ENCODE data around the gene THRA.
A peak's percentile ranks its signal among the peaks of the same experiment; 100 is the strongest.

THRA gene

DNA sequence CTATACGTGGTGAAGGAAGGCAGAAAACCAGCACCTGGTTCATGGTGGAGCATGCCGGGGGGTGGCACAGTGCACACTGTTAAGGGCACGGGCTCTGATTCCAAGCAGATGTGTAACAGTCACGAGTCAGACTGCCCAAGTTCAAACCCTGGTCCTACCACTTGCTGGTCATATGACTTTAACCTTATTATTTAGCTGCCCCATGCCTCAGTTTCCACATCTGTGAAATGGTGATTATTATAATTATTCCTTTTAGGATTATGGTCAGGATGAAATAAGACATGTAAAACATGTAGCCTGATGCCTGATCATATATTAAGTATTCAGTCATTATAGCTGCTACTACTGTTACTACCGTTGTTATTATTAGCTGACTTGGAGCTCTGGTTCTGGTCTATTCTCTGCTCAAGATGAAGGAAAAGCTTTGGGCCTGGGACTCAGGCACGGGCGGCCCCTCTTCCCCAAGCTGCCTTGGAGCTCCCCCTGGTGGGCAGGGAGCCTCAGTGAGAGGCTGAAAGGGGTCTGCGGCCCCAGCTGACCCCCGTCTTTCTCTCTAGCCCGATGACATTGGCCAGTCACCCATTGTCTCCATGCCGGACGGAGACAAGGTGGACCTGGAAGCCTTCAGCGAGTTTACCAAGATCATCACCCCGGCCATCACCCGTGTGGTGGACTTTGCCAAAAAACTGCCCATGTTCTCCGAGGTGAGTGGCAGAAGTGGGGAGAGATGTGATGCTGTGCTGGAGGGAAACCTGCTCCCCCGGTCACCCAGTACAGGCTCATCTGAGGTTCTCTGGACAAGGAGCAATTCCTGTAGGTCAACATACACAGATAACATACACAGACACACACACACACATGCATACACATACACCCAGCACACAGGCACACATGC lies 23.6 kb downstream of the THRA start:
- DNase-seq = peak; percentile 70

DNA sequence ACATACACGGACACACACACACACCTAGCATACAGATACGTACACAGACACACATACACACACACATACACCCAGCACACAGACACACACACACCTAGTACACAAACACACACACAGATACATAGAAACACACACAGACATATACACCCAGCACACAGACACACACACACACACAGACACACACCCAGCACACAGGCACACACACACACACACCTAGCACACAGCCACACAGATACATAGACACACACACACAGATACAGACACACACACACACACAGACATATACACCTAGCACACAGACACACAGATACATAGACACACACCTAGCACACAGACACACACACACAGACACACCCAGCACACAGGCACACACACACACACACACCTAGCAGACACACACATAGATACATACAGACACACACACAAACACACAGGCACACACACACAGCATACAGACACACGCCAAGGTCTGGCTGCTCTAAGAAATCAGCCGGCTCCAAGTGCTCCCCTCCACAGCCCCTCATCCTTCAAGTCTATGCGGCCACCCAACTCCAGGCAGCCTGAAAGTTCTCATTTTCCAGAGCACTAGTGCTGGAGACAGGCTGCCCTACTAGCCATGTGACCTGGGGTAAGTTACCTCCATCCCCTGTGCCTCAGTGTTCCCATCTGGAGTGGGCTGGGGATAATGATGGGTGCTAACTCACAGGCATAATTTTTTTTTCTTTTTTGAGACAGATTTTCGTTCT lies 24.5 kb downstream of the THRA start:
- no peak for DNase-seq

DNA sequence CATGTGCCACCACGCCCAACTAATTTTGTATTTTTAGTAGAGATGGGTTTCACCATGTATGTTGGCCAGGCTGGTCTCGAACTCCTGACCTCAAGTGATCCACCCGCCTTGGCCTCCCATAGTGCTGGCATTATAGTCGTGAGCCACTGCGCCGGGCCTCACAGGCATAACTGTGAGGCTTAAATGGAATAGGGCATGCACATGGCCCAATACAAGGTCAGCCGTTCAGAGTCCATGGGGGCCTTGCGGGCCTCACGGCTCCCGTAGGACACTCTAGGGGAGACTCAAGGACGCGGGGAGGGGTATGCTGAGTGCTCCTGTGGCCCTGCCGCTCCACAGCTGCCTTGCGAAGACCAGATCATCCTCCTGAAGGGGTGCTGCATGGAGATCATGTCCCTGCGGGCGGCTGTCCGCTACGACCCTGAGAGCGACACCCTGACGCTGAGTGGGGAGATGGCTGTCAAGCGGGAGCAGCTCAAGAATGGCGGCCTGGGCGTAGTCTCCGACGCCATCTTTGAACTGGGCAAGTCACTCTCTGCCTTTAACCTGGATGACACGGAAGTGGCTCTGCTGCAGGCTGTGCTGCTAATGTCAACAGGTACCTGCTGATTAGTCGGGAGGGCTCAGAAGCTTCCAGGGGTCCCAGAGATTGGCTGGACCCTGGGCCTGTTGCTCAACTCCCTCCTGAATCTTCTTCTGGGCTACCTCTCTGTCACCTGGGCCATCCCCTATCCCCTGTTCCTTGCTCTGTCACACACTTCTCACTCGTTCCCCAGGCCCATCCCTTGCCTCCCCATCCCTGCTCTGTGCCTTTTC lies 25.3 kb downstream of the THRA start:
- no peak for DNase-seq

DNA sequence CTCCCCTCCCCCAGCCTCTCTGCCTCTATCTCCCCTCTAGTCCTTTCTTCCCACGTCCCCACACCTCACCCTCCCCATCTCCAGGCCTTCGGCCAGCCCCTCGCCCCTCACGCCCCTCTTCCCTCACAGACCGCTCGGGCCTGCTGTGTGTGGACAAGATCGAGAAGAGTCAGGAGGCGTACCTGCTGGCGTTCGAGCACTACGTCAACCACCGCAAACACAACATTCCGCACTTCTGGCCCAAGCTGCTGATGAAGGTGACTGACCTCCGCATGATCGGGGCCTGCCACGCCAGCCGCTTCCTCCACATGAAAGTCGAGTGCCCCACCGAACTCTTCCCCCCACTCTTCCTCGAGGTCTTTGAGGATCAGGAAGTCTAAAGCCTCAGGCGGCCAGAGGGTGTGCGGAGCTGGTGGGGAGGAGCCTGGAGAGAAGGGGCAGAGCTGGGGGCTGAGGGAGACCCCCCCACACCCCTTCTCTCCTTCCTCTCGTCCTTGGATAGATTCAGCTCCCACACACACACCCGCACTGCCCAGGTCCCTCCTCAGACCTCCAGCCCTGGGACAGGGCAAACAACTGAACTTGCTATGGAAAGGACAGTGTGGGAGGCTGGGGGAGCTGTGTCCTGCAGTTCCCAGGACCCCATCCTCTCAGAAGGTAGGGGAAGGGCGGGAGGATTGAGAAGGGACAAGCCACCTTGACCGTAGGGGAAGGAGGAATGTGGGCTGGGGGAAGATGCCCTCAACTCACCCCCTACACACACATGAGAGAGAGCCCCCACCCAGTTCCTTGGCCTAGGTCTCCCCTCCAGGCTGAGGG lies 26.5 kb downstream of the THRA start:
- DNase-seq = no peak

DNA sequence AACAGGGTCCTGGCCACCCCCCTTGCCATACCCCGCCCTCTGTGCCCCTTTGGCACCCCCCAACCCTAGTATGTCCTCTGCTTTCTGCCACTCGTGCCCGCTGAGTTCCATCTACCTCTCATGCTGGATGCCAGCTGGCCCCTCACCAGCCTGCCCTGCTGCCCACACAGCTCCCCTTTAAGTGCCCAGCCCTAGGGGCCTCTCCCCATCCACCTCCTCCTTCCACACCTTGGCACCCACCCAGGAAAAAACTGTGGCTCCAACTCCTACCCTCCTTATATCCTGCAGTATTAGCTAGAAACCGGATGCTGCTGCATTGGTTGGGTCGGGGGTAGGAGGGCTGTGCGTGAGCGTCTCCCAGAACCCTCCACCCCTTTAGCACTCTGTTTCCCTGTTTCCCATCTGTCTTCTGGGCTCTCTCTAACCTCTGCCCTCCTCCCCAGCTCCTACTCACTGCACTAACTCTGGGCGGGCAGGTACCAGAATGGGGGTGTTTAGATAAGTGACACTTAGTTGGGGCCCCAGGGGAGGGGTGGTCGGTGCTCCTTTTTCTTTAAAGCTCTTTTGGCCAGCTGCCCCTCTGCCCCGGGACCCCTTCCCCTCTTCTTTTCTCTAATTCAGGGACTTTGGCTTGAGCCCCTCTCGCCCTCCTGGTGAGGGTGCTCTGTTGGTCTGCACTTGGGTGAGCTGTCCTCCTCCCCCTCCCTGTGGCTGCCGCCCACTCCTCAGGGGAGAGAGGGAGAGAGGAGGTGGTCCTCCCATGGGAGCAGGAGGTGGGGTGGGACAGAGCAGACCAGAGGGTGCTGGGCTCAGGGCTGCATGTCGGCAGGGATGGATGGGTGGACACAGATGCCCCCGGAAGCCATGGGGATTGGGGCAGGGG lies 27.7 kb downstream of the THRA start:
- DNase-seq = no peak

DNA sequence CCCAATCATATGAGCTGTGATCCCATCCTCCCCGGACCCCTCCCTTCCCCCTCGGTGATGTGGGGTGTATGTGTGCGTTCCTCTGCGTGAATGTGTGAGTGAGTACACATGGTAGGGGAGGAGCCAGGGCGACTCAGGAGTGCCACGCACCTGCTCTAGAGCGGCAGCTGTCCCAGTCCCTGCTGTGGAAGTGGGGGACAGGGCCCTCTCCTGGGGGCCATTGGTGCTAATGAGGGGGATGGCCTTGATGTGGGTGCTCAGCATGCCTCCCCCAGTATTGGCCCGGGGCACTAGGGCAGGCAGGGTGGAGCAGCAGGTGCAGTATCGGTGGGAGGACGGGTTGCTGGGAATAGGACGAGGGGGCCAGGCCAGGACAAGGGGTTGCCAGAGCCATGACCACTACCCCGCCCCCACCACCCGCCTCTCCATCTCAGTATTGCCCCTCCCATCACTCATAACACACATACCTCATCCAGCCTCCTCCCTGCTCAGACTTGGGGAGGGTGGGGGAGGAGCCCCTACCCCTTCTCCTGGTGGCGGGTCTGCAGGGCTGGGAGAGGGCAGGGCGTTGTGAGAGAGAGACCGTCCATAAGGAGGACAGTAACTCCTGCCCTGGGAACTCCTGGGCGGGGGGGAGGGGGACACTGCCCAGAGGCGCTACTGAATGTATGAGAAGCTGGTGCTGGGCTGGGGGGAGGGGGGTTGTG lies 29.1 kb downstream of the THRA start:
- peak; percentile 19 for DNase-seq

DNA sequence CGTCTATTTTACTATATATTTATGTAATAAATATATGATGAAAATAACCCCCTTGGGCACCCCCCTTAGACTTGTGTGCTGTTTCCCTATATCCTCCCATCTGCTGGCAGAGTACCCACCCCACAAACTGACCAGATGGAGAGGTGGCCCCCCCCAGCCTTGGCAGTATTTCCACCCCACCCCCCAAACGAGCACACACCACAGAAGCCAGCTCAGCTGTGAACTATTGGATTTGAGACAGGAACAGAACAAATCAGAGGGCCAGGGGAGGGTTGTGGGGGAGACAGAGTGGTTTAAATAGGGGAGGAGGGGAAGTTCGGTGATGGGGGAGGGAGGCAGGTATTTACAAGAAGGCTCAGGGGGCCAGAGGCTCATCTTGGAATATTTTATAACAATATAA lies 29.8 kb downstream of the THRA start:
- DNase-seq = no peak

DNA sequence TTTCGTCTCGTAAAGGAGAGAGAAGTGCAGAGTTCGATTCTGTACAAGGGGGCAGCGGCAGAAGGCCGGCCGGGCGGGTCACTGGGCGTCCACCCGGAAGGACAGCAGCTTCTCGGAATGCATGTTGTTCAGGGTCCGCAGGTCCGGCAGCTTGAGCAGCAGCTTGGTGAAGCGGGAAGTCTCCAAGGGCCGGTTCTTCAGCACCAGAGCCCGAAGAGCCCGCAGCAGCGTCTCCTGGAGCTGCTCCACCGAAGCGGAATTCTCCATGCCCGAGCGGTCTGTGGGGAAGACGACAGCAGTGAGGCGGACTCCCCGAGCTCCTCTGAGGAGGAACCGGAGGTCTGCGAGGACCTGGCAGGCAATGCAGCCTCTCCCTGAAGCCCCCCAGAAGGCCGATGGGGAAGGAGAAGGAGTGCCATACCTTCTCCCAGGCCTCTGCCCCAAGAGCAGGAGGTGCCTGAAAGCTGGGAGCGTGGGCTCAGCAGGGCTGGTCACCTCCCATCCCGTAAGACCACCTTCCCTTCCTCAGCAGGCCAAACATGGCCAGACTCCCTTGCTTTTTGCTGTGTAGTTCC lies 30.3 kb downstream of the THRA start:
- no peak for DNase-seq

DNA sequence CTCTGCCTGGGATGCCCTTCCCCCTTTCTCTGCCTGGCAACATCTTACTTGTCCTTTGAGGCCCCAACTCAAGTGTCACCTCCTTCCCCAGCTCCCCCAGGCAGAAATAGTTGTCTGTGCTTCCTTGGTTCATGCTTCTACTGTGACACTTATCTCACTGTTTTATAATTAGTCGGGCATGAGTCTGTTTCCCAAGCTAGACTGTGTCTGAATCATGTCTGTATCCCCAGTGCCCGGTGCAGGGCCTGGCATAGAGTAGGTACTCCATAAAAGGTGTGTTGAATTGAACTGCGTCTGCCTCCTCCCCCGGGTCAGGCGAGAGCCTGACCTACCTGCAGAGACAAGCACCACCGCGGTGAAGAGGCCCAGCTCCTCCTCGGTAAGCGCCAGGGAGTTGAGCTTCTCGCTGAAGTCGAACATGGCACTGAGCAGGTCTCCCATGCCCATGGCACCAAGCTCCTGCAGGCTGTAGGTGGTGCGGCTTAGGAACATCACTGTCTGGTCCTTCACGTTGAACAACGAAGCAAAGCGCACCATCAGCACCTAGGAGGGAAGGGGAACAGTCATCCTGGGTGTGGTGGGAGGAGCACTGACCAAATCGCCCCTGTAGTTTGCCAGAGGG lies 30.9 kb downstream of the THRA start:
- DNase-seq = no peak

DNA sequence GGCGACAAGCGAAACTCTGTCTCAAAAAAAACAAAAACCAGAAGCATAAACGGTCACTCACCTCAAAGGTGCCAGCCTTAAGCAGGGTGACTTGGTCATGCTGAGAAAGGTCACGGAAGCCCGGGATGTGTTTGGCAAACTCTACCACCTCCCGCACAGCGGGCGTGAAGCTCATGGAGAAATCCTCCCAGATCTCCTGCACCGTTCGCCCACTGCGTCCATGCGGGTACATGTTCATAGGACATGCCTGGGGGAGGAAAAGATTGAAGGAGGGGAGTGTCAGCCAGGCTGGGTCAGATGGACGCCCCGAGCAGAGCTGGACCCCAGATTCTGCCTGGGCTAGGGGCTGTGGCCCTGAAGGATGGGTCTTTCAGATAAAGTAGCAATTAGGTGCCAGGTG lies 32.1 kb downstream of the THRA start:
- no peak for DNase-seq

DNA sequence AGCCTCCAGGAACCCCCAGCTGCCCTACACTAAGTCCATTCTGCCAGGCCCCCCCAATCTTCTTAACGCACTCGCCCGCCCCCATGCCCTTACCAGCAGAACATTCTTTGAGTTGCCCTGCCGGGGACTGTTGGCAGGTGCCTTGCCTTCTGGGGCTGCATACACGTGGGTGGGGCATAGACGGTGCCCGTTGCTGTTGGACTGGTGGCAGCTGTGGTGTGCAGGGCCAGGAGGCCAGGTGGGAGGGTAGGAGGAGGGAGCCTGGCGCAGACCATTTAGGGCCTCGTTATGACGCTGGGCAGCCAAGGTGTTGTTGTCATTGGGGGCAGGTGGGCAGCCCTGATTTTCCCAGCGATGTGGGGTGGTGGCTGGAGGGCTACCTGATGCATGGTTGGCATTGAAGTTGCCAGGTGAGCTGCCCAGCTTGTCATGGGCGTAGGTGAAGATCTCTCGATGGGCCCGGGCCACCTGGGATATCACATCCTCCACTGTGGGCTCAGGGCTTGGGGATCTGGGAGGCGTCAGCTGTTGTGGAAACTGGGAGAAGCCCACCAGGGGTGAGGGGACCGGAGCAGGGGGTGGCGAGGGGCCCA lies 32.7 kb downstream of the THRA start:
- DNase-seq = no peak

DNA sequence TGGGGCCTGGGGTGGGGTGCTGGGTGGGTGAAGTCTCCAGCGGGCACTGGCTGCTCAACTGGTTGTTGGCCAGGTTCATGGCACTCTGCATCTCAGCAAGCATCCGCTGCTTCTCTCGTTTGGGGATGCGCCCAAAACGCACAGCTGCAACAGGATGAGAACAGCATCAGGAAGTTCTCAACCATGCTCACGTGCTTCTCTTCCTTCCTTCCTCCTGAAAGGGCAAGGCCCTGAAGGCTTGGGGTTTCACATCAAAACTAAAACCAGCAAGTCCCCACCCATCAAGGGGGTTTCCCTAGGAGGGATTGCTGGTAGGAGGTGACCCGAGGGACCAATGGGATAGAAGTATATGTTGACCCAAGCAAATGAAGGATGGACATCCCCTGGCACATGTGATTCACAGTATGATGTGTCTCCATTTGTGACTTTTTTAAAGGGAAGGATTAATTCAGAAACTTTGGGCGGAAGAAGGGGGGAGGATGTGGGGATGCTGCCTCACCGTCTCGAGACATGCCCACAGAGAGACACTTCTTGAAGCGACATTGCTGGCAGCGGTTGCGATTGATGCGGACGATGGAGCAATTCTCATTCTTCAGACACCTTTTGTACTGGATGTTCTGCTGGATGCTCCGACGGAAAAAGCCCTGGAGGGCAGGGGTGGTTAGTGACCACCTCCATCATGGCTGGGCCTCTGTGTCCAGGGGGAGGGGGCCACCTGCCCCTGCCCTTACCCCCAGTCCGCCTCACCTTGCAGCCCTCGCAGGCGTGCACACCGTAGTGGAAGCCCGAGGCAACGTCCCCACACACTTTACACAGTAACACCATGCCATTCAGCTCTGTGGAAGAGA lies 33.4 kb downstream of the THRA start:
- DNase-seq = peak; percentile 67

DNA sequence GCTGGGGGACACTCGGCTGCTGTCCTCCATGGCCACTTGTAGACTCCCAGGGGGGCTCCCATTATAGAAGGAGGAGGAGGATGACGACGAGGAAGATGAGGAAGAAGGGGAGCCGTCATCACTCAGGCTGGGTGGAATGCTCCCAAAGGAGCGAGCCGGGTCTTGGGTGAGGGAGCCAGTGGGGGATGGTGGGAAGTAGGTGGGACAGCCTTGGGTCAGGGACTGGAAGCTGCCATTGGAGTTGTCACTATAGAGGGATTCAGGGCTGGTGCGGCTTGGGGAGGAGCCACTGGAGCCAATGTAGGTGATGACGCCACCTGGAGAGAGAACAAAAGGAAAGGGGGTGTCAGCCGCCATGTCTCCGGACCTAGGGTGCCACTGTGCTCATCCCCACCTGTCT lies 34.3 kb downstream of the THRA start:
- no peak for DNase-seq

DNA sequence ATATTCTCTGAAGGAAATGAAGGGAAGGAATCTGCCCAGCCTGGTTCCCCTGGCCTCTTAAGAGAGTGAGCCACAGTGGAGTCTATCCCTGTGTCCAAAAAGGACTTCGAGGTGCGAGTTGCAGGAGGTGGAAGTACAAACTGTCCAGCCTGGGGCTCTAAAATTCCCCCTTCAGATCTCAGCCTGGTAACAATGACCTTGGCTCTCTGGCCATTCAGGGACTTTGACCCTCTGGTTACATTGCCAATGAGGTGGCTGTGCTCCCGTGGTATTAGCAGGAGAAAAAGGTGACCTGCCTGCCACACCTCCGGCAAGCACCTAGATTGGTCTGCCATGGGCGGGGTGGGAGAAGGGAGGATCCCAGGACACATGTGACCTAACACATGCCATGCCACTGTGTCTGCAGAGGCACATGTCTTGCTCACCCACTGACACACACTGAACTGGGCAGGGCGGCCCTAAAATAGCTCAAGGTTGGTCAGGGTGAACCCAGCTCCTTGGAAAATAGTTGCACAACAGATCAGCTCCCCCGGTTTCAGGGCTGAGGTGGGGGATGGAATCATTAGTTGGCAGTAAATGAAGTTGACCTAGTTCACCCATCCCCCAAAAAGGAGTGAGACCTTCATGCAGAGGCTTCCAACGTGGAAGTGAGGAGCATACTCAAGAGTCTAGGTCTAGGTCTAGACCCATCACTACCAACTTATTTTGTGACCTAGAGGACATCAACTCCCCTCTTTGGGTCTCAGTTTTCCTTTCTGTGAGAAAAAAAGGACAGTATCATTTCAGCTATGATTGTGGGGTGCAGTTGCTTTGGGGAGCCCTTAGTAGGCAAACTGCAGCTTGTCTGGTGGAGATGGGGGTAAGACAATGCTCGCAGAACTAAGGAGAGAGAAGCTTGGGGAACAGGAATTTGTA lies 35.4 kb downstream of the THRA start:
- DNase-seq = no peak

DNA sequence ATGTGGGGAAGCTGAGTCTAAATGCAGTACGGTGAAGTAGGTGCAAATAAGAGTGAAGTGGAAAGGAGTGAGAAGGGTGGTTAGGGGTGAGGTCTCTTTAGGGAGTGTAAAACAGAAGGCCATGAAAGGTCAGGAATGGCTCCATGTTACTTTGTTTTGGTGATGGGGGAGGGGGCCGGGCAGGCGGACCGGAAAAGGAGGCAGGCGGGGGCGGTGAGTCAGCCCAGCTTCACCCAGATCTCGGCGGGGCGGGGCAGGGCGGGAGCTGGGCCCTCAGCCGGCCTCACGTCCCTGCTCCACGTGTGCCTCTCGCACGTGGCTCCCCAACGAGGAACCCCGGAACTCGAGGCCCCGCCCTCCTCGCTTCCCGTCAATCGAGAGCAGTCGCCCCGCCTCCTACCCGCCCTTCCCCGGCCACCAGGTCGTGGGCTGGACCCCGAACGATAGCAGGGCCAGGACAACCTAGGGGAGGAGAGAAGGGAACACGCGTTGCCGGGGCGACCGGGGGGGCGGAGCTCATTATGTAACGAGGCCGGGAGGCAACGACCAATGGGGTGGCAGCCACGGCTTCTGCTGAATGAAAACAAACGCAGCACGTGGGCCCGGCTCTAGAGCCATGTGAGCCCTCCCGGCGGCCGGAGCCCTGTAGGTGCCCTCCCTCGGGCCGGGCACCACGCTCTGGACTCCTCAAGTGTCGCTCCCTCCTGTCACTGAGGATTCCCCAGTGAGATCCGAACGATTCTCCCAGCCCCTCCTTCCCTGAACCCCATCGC lies 36.3 kb downstream of the THRA start:
- peak; percentile 97 for DNase-seq

DNA sequence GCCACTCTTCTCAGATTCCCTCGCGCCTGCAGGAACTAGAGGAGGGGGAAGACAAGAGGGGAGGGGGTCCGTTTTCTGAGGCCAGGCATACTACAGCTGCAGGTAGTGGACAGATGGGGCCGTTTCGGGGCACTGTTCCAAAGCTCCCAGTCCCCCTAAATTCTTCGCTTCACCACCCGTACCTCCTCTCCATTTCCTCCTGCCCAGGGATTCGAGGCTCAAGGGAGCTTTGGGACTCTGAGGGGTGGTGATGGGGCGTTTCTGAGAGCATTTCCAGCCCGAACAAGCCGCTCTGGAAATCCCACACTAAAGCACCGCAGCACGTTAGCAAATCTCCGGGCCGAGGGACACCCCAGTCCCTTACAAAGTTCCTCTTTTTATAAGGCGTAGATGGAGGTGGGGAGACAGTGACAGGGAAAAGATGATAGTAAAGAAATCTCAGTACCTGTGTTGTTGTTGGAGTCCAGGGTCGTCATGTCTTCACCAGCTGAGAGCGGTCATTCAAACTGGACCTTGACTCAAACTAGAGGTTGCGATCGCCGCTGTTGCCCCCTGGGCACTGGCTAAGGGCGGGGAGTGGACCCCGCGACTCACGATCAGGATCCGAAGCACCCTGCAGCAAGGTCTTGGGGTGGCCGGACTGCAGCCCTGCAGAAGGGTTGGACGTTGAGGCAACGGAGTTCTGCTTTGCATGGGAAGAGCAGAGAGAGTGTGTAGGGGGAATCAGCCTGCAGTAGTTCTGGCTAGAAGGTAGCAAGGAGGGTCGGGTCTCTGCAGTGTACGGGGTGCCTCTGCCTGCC lies 37.1 kb downstream of the THRA start:
- DNase-seq = no peak

All from activated T-cell treated with anti-CD3 and anti-CD28 coated beads, Interleukin-2, amount 50 U/mL, for 1 hour (primary cell).